GM12878 (cell line): ENCODE data around the gene ZNF766.

Experiments used
- ATF3 ChIP-seq: IDR thresholded peaks from 2 replicates; pipeline ENCODE4 v1.6.1; 2011; ENCODE audit warnings: low read depth, mild to moderate bottlenecking, low read length, moderate library complexity, borderline replicate concordance; ENCODE audit errors: extremely low read depth
- CTCF ChIP-seq, 3 experiments: IDR thresholded peaks in 2 of 3; conservative IDR thresholded peaks in 1 of 3; 2 replicates each; pipeline ENCODE4 v1.5.1; 2011; ENCODE audit warnings: low read depth in 3 of 3, low read length in 3 of 3, mild to moderate bottlenecking in 3 of 3, control low read depth in 2 of 3, moderate library complexity in 2 of 3, inconsistent platforms in 1 of 3, mixed read lengths in 1 of 3; ENCODE audit not compliant: control insufficient read depth in 2 of 3, insufficient read depth in 1 of 3; ENCODE audit errors: extremely low read depth in 1 of 3
- EED ChIP-seq: sonication (generic); IDR thresholded peaks from 2 replicates; pipeline ENCODE4 v1.6.1; 2016; ENCODE audit warnings: antibody characterized with exemption, low read depth
- POLR2AphosphoS5 ChIP-seq: IDR thresholded peaks from 2 replicates; pipeline ENCODE4 v1.6.1; 2011; ENCODE audit warnings: mild to moderate bottlenecking, low read length, inconsistent platforms
- TAF1 ChIP-seq: IDR thresholded peaks from 2 replicates; pipeline ENCODE4 v1.6.1; 2011; ENCODE audit warnings: mild to moderate bottlenecking, low read depth, low read length, borderline replicate concordance

GRCh38 chr19:52244021-52244420 lies 25.4 kb upstream of the ZNF766 start:
- no peak for TF ChIP-seq CTCF (IDR thresholded peaks at IDR 0.05 in 2 of 3, conservative IDR thresholded peaks at IDR 0.05 in 1 of 3; ENCODE audit: control insufficient read depth in 2 of 3, extremely low read depth in 1 of 3, insufficient read depth in 1 of 3, low read depth in 3 of 3, low read length in 3 of 3)
- no peak for TF ChIP-seq TAF1
- TF ChIP-seq POLR2AphosphoS5 = no peak
- no peak for TF ChIP-seq ATF3
- TF ChIP-seq EED = no peak
